ENCODE measurements around the gene EEFSEC. TPM values are rescaled to one million over a fixed set of nuclear protein-coding genes. Genes with fewer than 3 reads are reported as not detected.

EEFSEC gene
- polyA plus RNA-seq, 1 donor from 2014 or later = 4.6 TPM

DNA sequence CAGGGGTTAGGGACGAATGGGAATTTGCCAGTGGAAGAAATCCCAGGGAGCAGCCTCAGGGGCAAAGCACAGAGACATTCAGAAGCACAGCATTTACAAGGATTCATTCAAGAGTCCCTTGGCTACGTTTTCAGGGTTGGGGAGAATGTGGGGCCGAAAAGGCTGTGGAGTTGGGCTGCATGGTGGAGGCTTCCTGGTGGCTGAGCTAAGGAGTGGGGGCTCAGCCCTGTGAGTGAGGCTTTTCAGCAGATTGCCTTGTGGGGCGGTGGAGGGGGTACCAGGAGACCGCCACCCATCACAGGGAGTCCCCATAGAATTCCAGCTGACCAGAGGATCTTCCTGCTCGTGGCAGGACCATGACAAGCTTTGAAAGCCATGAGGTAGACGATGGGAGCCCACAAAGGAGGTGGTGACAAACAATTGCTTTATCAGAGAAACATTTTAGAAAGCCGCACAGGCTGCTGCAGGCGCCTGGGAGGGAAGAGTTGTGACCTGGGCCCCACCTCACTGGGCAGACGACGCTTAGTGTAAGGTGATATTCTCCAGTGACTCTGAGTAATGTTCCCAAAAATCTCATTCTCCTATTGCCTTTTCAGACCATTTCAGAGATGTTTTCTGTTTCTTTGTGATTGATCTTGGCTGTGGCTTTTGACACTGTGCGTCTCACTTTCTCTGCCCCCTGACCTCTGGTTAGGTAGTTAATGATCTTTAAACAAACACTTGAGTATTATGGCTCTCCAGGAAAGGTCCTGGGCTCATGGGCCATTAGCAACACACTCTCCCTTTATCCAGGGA, 185.5 kb downstream of the EEFSEC start:
- H3K9me3 ChIP-seq (ENCODE audit: low read length) = no peaks in the 10 kb centered on the region
- H3K9me2 ChIP-seq (ENCODE audit: insufficient read depth, low read length) = no peaks in the 10 kb centered on the region
- no peak overlapping the region for H2AFZ ChIP-seq (ENCODE audit: low read depth, low read length)
- H3K27me3 ChIP-seq (ENCODE audit: insufficient read depth, low read depth, low read length) = no peaks in the 10 kb centered on the region
- H4K20me1 ChIP-seq (ENCODE audit: insufficient read depth) = no peaks in the 10 kb centered on the region
- no peaks in the 10 kb centered on the region for H3K36me3 ChIP-seq (ENCODE audit: insufficient read depth, low read length)
- no peak overlapping the region for H3K4me3 ChIP-seq (ENCODE audit: low read length)
- no peak overlapping the region for H3K9ac ChIP-seq (ENCODE audit: low read length)
- TF ChIP-seq SMC3 (conservative IDR thresholded peaks at IDR 0.05; ENCODE audit: poor library complexity) (no peak), POLR2AphosphoS5 (IDR thresholded peaks at IDR 0.05) (no peak), RAD21 (conservative IDR thresholded peaks at IDR 0.05) (no peak), TAF1 (IDR thresholded peaks at IDR 0.05; ENCODE audit: low read depth) (no peak), MXI1 (conservative IDR thresholded peaks at IDR 0.05; ENCODE audit: poor library complexity, severe bottlenecking) (no peak), EZH2 (IDR thresholded peaks at IDR 0.05; ENCODE audit: borderline replicate concordance, insufficient read depth, low read length, poor library complexity, severe bottlenecking) (no peak), EP300 (conservative IDR thresholded peaks at IDR 0.05; ENCODE audit: poor library complexity, severe bottlenecking) (no peak)
- TF ChIP-seq, protein P1, sequence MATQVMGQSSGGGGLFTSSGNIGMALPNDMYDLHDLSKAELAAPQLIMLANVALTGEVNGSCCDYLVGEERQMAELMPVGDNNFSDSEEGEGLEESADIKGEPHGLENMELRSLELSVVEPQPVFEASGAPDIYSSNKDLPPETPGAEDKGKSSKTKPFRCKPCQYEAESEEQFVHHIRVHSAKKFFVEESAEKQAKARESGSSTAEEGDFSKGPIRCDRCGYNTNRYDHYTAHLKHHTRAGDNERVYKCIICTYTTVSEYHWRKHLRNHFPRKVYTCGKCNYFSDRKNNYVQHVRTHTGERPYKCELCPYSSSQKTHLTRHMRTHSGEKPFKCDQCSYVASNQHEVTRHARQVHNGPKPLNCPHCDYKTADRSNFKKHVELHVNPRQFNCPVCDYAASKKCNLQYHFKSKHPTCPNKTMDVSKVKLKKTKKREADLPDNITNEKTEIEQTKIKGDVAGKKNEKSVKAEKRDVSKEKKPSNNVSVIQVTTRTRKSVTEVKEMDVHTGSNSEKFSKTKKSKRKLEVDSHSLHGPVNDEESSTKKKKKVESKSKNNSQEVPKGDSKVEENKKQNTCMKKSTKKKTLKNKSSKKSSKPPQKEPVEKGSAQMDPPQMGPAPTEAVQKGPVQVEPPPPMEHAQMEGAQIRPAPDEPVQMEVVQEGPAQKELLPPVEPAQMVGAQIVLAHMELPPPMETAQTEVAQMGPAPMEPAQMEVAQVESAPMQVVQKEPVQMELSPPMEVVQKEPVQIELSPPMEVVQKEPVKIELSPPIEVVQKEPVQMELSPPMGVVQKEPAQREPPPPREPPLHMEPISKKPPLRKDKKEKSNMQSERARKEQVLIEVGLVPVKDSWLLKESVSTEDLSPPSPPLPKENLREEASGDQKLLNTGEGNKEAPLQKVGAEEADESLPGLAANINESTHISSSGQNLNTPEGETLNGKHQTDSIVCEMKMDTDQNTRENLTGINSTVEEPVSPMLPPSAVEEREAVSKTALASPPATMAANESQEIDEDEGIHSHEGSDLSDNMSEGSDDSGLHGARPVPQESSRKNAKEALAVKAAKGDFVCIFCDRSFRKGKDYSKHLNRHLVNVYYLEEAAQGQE (IDR thresholded peaks at IDR 0.05; ENCODE audit: borderline replicate concordance) = no peak
- TF ChIP-seq, protein P2, sequence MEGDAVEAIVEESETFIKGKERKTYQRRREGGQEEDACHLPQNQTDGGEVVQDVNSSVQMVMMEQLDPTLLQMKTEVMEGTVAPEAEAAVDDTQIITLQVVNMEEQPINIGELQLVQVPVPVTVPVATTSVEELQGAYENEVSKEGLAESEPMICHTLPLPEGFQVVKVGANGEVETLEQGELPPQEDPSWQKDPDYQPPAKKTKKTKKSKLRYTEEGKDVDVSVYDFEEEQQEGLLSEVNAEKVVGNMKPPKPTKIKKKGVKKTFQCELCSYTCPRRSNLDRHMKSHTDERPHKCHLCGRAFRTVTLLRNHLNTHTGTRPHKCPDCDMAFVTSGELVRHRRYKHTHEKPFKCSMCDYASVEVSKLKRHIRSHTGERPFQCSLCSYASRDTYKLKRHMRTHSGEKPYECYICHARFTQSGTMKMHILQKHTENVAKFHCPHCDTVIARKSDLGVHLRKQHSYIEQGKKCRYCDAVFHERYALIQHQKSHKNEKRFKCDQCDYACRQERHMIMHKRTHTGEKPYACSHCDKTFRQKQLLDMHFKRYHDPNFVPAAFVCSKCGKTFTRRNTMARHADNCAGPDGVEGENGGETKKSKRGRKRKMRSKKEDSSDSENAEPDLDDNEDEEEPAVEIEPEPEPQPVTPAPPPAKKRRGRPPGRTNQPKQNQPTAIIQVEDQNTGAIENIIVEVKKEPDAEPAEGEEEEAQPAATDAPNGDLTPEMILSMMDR (IDR thresholded peaks at IDR 0.05; ENCODE audit: poor library complexity, severe bottlenecking) = no peak
- H3F3A ChIP-seq (ENCODE audit: insufficient read depth, low read length, poor library complexity, severe bottlenecking) = no peaks in the 10 kb centered on the region
- H3K27ac ChIP-seq (ENCODE audit: low read length) = no peak overlapping the region
- H3K4me2 ChIP-seq (ENCODE audit: low read length) = no peak overlapping the region
- H3K79me2 ChIP-seq (replicated peaks; ENCODE audit: insufficient read depth, low read length) = no peaks in the 10 kb centered on the region

DNA sequence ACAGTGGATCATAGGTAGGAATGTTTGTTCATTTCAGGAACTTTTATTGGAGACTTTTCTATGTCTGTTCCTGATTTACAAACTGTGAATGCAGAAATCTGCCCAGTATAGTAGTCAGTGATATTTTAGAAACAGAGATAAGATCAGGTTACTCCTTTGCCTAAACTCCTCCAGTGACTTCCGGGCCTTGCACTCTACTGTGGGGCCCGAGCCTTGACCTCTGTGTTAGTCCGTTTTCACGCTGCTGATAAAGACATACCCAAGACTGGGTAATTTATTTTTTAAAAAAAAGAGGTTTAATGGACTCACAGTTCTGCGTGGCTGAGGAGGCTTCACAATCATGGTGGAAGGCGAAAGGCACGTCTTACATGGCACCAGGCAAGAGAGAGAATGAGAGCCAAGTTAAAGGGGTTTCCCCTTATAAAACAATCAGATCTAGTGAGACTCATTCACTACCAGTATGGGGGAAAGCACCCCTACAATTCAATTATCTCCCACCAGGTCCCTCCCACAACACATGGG, 186.3 kb downstream of the EEFSEC start:
- Histone ChIP-seq H4K20me1 (ENCODE audit: insufficient read depth) (no peaks in the 10 kb centered on the region), H3K79me2 (replicated peaks; ENCODE audit: insufficient read depth, low read length) (no peaks in the 10 kb centered on the region), H3K4me3 (ENCODE audit: low read length) (no peak overlapping the region), H3K9me2 (ENCODE audit: insufficient read depth, low read length) (no peaks in the 10 kb centered on the region), H3K9me3 (ENCODE audit: low read length) (no peaks in the 10 kb centered on the region), H3K27me3 (ENCODE audit: insufficient read depth, low read depth, low read length) (no peaks in the 10 kb centered on the region), H3K4me2 (ENCODE audit: low read length) (no peak overlapping the region), H3F3A (ENCODE audit: insufficient read depth, low read length, poor library complexity, severe bottlenecking) (no peaks in the 10 kb centered on the region), H2AFZ (ENCODE audit: low read depth, low read length) (no peak overlapping the region), H3K9ac (ENCODE audit: low read length) (no peak overlapping the region), H3K27ac (ENCODE audit: low read length) (no peak overlapping the region), H3K36me3 (ENCODE audit: insufficient read depth, low read length) (no peaks in the 10 kb centered on the region)
- TF ChIP-seq RAD21 (conservative IDR thresholded peaks at IDR 0.05) (no peak), EZH2 (IDR thresholded peaks at IDR 0.05; ENCODE audit: borderline replicate concordance, insufficient read depth, low read length, poor library complexity, severe bottlenecking) (no peak), POLR2AphosphoS5 (IDR thresholded peaks at IDR 0.05) (no peak), EP300 (conservative IDR thresholded peaks at IDR 0.05; ENCODE audit: poor library complexity, severe bottlenecking) (no peak), MXI1 (conservative IDR thresholded peaks at IDR 0.05; ENCODE audit: poor library complexity, severe bottlenecking) (no peak), SMC3 (conservative IDR thresholded peaks at IDR 0.05; ENCODE audit: poor library complexity) (no peak), TAF1 (IDR thresholded peaks at IDR 0.05; ENCODE audit: low read depth) (no peak)
- TF ChIP-seq, protein P1 (IDR thresholded peaks at IDR 0.05; ENCODE audit: borderline replicate concordance) = no peak
- TF ChIP-seq, protein P2 (IDR thresholded peaks at IDR 0.05; ENCODE audit: poor library complexity, severe bottlenecking) = no peak

Data from neural cell (in vitro differentiated cells).